DND-41 (cell line): ENCODE measurements around the gene TOR1B.

Source experiments
- ATAC-seq: fragments of 200-7000 bp; cut with Tn5 transposase; 3 replicates; pipeline ENCODE4 v1.9.1; 2021; ENCODE audit warnings: low read depth; ENCODE audit not compliant: insufficient read depth
- DNase-seq: peaks from one replicate; pipeline ENCODE4 v3.0.0-alpha.2; 2020
- H2AFZ ChIP-seq: 2 replicates; pipeline ENCODE4 v1.6.0; 2012; ENCODE audit warnings: low read depth, low read length
- H3K27ac ChIP-seq: 2 replicates; pipeline ENCODE4 v1.5.1; 2012; ENCODE audit warnings: low read length, inconsistent platforms
- H3K27me3 ChIP-seq: fragments of 200-600 bp; sonication (generic); 2 replicates; pipeline ENCODE4 v1.6.0; 2012; ENCODE audit warnings: low read length, mild to moderate bottlenecking, inconsistent platforms; ENCODE audit not compliant: insufficient read depth, poor library complexity
- H3K36me3 ChIP-seq: 2 replicates; pipeline ENCODE4 v1.5.1; 2012; ENCODE audit warnings: low read length, inconsistent platforms; ENCODE audit not compliant: insufficient read depth
- H3K4me1 ChIP-seq: 2 replicates; pipeline ENCODE4 v1.5.1; 2012; ENCODE audit warnings: mild to moderate bottlenecking, low read length; ENCODE audit not compliant: insufficient read depth
- H3K4me2 ChIP-seq: 2 replicates; pipeline ENCODE4 v1.6.0; 2012; ENCODE audit warnings: mild to moderate bottlenecking, moderate library complexity, low read length, inconsistent platforms; ENCODE audit not compliant: insufficient read depth
- H3K4me3 ChIP-seq, 2 experiments: fragments of 200-600 bp in 1 of 2; shearing (Covaris generic) in 1 of 2; 2 replicates each; pipeline ENCODE4 v1.5.1; 2012 to 2016; ENCODE audit warnings: inconsistent platforms in 2 of 2, low read length in 2 of 2, mild to moderate bottlenecking in 2 of 2, low read depth in 1 of 2, moderate library complexity in 1 of 2
- H3K79me2 ChIP-seq: 2 replicates; pipeline ENCODE4 v1.6.0; 2012; ENCODE audit warnings: low read length, inconsistent platforms; ENCODE audit not compliant: insufficient read depth
- H3K9ac ChIP-seq: 2 replicates; pipeline ENCODE4 v1.6.0; 2012; ENCODE audit warnings: low read depth, mild to moderate bottlenecking, inconsistent platforms, low read length, moderate library complexity
- H3K9me3 ChIP-seq: 2 replicates; pipeline ENCODE4 v1.5.1; 2012; ENCODE audit warnings: low read length, moderate library complexity, mild to moderate bottlenecking, inconsistent platforms; ENCODE audit not compliant: insufficient read depth, severe bottlenecking
- H4K20me1 ChIP-seq: 2 replicates; pipeline ENCODE4 v1.6.0; 2012; ENCODE audit warnings: low read length; ENCODE audit not compliant: insufficient read depth
- EZH2 ChIP-seq: IDR thresholded peaks from 3 replicates; pipeline ENCODE4 v1.6.1; 2012; ENCODE audit warnings: borderline replicate concordance, low read depth, mild to moderate bottlenecking, moderate library complexity, low read length, inconsistent platforms; ENCODE audit not compliant: severe bottlenecking
- TF ChIP-seq, protein P1 (sequence below): IDR thresholded peaks from 2 replicates; pipeline ENCODE4 v1.5.1; 2012; ENCODE audit warnings: borderline replicate concordance, low read length, moderate library complexity, mild to moderate bottlenecking; ENCODE audit not compliant: poor library complexity, severe bottlenecking; ENCODE audit errors: extremely low read depth

Gene TOR1B

DNA sequence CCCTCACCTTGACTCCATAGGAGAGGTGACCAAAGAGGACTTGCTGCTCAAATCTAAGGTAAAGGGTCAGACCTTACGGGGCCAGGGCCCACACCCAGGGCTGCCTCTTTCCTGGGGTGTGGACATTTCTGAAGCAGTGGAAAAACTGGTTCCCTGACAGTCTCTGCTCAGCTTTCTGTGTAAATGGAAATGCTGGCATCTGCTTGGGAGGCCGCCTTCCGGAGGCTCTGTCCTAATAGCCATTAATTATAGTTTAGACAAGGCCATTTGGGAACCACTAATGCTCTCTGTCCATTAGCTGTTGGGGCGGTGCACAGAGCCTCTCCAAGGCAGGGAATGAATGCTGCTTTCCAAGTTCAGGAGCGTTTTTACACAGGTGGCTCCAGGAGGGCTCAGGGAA lies 49.6 kb downstream of the TOR1B start:
- TF ChIP-seq EZH2 = no peak
- TF ChIP-seq, protein P1, sequence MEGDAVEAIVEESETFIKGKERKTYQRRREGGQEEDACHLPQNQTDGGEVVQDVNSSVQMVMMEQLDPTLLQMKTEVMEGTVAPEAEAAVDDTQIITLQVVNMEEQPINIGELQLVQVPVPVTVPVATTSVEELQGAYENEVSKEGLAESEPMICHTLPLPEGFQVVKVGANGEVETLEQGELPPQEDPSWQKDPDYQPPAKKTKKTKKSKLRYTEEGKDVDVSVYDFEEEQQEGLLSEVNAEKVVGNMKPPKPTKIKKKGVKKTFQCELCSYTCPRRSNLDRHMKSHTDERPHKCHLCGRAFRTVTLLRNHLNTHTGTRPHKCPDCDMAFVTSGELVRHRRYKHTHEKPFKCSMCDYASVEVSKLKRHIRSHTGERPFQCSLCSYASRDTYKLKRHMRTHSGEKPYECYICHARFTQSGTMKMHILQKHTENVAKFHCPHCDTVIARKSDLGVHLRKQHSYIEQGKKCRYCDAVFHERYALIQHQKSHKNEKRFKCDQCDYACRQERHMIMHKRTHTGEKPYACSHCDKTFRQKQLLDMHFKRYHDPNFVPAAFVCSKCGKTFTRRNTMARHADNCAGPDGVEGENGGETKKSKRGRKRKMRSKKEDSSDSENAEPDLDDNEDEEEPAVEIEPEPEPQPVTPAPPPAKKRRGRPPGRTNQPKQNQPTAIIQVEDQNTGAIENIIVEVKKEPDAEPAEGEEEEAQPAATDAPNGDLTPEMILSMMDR = no peak
- H3K4me1 ChIP-seq = peaks cover 50% of the 10 kb centered on the region
- H3K4me3 ChIP-seq = no peak overlapping the region
- no peaks in the 10 kb centered on the region for H3K27me3 ChIP-seq
- peaks cover 11% of the 10 kb centered on the region; the same call in 1 of the 2 replicates for H3K79me2 ChIP-seq
- H3K9me3 ChIP-seq = no peaks in the 10 kb centered on the region
- no peak overlapping the region for H2AFZ ChIP-seq
- H3K4me2 ChIP-seq = no peak overlapping the region
- no peaks in the 10 kb centered on the region for H4K20me1 ChIP-seq
- no peak overlapping the region for H3K27ac ChIP-seq
- H3K9ac ChIP-seq = no peak overlapping the region
- H3K36me3 ChIP-seq = peaks cover 50% of the 10 kb centered on the region
- ATAC-seq (no peak), DNase-seq (no peak)

DNA sequence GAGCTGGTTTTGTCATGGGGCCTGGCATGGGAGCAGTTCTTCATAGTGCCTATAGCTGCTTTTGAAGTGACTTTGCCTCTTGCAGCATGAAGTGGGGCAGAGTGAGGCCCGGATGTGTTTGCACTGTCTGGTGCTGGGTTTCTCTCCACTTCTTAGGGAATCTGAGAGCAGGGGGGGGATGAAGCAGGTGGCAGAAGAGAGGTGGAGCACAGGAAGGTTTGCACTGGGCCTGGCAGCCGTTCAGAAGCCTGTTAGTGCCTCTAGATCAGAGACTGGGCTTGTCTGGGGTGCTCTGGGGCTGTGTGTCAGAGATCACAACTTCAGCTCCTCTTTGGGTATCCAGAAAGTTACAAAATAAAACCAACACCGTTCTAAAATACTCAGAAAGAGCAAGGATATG lies 50.6 kb downstream of the TOR1B start:
- Histone ChIP-seq H3K9me3 (no peaks in the 10 kb centered on the region), H3K4me2 (no peak overlapping the region; the same call in 1 of the 2 replicates), H3K4me3 (no peak overlapping the region), H3K36me3 (peaks cover 60% of the 10 kb centered on the region), H3K9ac (0 out of 2 replicates have a peak overlapping the region, but pooled peaks have one; percentile 5), H3K4me1 (peaks cover 50% of the 10 kb centered on the region), H2AFZ (no peak overlapping the region), H3K27ac (peak overlapping the region; percentile 66), H4K20me1 (no peaks in the 10 kb centered on the region), H3K79me2 (peaks cover 6% of the 10 kb centered on the region; the same call in 1 of the 2 replicates), H3K27me3 (no peaks in the 10 kb centered on the region)
- TF ChIP-seq EZH2 = no peak
- TF ChIP-seq, protein P1 = no peak
- ATAC-seq (peak; percentile 35), DNase-seq (peak; percentile 55)

DNA sequence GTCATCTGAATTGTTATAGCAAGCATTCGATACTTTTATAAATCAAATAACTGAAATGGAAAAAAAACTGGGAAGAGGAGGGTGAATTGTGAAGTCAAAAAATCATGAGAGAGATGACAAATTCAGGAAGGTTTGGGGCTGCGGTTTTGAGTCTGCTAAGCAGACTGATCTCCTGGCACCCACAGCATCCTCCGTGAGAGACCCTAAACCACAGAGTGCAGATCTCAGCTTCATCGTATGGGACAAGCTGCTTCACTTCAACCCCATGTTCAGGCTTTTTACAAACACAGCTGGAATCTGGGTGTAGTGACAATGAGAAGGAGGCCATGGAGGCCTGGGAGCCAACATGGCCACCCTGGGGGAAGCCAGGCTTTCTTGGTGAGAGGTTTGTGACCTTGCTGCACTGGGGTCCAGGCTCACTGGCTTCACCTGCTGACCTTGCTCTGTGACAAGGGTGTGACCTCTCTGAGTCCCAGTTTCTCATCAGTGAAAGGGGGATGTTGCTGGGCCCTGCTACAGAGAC lies 51.7 kb downstream of the TOR1B start:
- ATAC-seq (peak; percentile 97), DNase-seq (peak; percentile 86)
- no peaks in the 10 kb centered on the region for H4K20me1 ChIP-seq
- no peaks in the 10 kb centered on the region for H3K9me3 ChIP-seq
- H2AFZ ChIP-seq = no peak overlapping the region
- H3K4me2 ChIP-seq = no peak overlapping the region
- H3K27me3 ChIP-seq = no peaks in the 10 kb centered on the region
- H3K4me1 ChIP-seq = peaks cover 50% of the 10 kb centered on the region
- peaks cover 64% of the 10 kb centered on the region for H3K36me3 ChIP-seq
- H3K4me3 ChIP-seq = no peak overlapping the region
- TF ChIP-seq, protein P1 = no peak
- no peak for TF ChIP-seq EZH2
- H3K9ac ChIP-seq = peak overlapping the region; percentile 33; the same call in 1 of the 2 replicates
- H3K27ac ChIP-seq = peak overlapping the region; percentile 87
- H3K79me2 ChIP-seq = no peaks in the 10 kb centered on the region
